ENCODE measurements around the gene PADI6. TPM values are rescaled to one million over a fixed set of nuclear protein-coding genes. Genes with fewer than 3 reads are reported as not detected.
A peak's percentile ranks its signal among the peaks of the same experiment; 100 is the strongest.

Gene PADI6
- total RNA-seq, 1 donor from 2014 or later, result not detected

DNA sequence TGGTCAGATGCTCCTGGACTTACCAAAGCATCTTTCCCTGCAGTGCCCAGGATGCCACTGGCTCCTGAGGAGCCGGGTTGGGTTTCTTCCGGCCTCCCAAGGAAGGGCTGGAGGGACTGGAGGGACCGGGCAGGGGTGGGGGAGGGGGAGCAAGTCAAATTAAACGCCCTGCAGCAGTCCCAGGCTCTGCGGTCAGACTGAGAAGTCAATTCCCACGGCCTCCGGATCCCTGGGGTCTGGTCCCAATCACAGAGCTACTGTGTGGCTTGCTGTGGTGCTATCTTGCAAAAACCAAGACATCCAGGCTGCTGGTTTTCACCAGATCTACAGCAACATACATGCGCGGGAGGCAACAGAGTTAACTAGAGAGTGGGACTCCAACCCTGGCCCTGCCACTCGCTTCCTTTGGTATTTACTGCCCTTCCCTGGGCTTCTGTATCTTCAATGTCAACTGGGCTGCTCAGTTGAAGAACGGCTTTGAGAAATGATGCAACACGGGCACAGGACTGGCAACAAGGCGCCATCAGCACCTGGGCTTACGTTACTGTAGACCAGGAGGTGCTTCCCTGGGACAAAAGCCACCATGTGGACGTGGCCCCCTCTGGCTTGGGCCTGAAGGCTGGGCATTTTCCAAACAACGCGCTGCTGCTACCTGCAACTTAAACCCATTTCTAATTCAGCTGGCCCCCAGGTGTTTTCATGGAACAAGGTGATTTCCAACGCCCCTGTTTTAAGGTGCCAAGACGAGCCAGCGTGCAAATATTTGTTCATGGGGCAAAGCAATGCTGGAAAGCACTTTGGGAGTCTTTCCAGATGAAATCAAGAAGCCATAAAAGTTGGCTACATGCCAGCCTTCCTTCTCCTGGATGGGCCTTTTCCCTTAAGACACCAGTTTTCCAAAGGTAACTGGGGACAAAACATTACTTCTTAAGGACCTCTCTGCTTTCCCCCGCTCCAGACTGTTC, 56.0 kb downstream of the PADI6 start:
- H3K4me3 Mint-ChIP-seq (ENCODE audit: unreplicated experiment), result no peak overlapping the region
- H3K27ac Mint-ChIP-seq (ENCODE audit: unreplicated experiment), result no peak overlapping the region
- TF ChIP-seq, protein P1, sequence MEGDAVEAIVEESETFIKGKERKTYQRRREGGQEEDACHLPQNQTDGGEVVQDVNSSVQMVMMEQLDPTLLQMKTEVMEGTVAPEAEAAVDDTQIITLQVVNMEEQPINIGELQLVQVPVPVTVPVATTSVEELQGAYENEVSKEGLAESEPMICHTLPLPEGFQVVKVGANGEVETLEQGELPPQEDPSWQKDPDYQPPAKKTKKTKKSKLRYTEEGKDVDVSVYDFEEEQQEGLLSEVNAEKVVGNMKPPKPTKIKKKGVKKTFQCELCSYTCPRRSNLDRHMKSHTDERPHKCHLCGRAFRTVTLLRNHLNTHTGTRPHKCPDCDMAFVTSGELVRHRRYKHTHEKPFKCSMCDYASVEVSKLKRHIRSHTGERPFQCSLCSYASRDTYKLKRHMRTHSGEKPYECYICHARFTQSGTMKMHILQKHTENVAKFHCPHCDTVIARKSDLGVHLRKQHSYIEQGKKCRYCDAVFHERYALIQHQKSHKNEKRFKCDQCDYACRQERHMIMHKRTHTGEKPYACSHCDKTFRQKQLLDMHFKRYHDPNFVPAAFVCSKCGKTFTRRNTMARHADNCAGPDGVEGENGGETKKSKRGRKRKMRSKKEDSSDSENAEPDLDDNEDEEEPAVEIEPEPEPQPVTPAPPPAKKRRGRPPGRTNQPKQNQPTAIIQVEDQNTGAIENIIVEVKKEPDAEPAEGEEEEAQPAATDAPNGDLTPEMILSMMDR (IDR thresholded peaks at IDR 0.05; ENCODE audit: partially characterized antibody, unreplicated experiment), result no peak
- no peaks in the 10 kb centered on the region for H3K36me3 Mint-ChIP-seq (ENCODE audit: unreplicated experiment)
- peaks cover 2% of the 10 kb centered on the region for H3K9me3 Mint-ChIP-seq (ENCODE audit: unreplicated experiment)
- peaks cover 6% of the 10 kb centered on the region for H3K4me1 Mint-ChIP-seq (ENCODE audit: low read depth, unreplicated experiment)
- no peak for DNase-seq
- peaks cover 6% of the 10 kb centered on the region for H3K27me3 Mint-ChIP-seq (ENCODE audit: unreplicated experiment)

- Mint-ChIP-seq H3K4me1 (ENCODE audit: low read depth, unreplicated experiment) (peaks cover 9% of the 10 kb centered on the region), H3K4me3 (ENCODE audit: unreplicated experiment) (no peak overlapping the region), H3K27ac (ENCODE audit: unreplicated experiment) (no peak overlapping the region), H3K36me3 (ENCODE audit: unreplicated experiment) (no peaks in the 10 kb centered on the region), H3K9me3 (ENCODE audit: unreplicated experiment) (peaks cover 2% of the 10 kb centered on the region), H3K27me3 (ENCODE audit: unreplicated experiment) (peaks cover 3% of the 10 kb centered on the region)
- DNase-seq, result no peak
- TF ChIP-seq, protein P1 (IDR thresholded peaks at IDR 0.05; ENCODE audit: partially characterized antibody, unreplicated experiment), result no peak
Observed at GRCh38 chr1:17429183-17429582, 57.2 kb downstream of the PADI6 start.

GRCh38 chr1:17432412-17432811, 60.4 kb downstream of the PADI6 start:
- H3K4me3 Mint-ChIP-seq (ENCODE audit: unreplicated experiment), result no peak overlapping the region
- H3K27me3 Mint-ChIP-seq (ENCODE audit: unreplicated experiment), result peaks cover 1% of the 10 kb centered on the region
- no peak overlapping the region for H3K27ac Mint-ChIP-seq (ENCODE audit: unreplicated experiment)
- no peak for DNase-seq
- TF ChIP-seq, protein P1 (IDR thresholded peaks at IDR 0.05; ENCODE audit: partially characterized antibody, unreplicated experiment), result no peak
- H3K9me3 Mint-ChIP-seq (ENCODE audit: unreplicated experiment), result peaks cover 7% of the 10 kb centered on the region
- peaks cover 28% of the 10 kb centered on the region for H3K4me1 Mint-ChIP-seq (ENCODE audit: low read depth, unreplicated experiment)
- H3K36me3 Mint-ChIP-seq (ENCODE audit: unreplicated experiment), result no peaks in the 10 kb centered on the region

DNA sequence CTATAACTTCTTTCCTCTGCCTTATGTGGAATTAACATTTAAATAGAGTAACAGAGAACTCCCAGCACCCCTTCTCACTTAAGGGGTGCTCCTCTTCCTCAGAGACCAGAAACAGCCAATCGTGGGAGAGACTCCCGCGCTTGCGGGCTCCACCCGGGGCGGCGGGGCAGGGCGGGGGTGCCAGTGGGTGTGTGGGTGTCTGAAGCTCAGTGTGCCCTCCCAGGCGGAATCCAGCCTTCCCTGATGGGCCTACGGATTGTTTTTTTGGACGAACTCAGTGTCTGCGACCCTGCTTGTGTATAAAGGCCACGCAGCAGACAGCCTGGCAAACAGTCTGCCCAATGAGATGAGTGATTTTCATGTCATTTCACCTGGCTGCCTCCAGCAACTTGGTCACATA, 61.3 kb downstream of the PADI6 start:
- no peak overlapping the region for H3K4me3 Mint-ChIP-seq (ENCODE audit: unreplicated experiment)
- peaks cover 28% of the 10 kb centered on the region for H3K4me1 Mint-ChIP-seq (ENCODE audit: low read depth, unreplicated experiment)
- H3K9me3 Mint-ChIP-seq (ENCODE audit: unreplicated experiment), result peaks cover 7% of the 10 kb centered on the region
- TF ChIP-seq, protein P1 (IDR thresholded peaks at IDR 0.05; ENCODE audit: partially characterized antibody, unreplicated experiment), result no peak
- DNase-seq, result no peak
- no peak overlapping the region for H3K27ac Mint-ChIP-seq (ENCODE audit: unreplicated experiment)
- peaks cover 1% of the 10 kb centered on the region for H3K27me3 Mint-ChIP-seq (ENCODE audit: unreplicated experiment)
- H3K36me3 Mint-ChIP-seq (ENCODE audit: unreplicated experiment), result no peaks in the 10 kb centered on the region

GRCh38 chr1:17434016-17434415, 62.0 kb downstream of the PADI6 start:
- Mint-ChIP-seq H3K4me1 (ENCODE audit: low read depth, unreplicated experiment) (peaks cover 24% of the 10 kb centered on the region), H3K4me3 (ENCODE audit: unreplicated experiment) (no peak overlapping the region), H3K27me3 (ENCODE audit: unreplicated experiment) (peaks cover 4% of the 10 kb centered on the region), H3K36me3 (ENCODE audit: unreplicated experiment) (no peaks in the 10 kb centered on the region), H3K27ac (ENCODE audit: unreplicated experiment) (peak overlapping the region; percentile 33), H3K9me3 (ENCODE audit: unreplicated experiment) (peaks cover 8% of the 10 kb centered on the region)
- no peak for DNase-seq
- TF ChIP-seq, protein P1 (IDR thresholded peaks at IDR 0.05; ENCODE audit: partially characterized antibody, unreplicated experiment), result no peak

Data from glutamatergic neuron (in vitro differentiated cells).